A549 (cell line): Measurements from ENCODE around the gene TNIK. TPM values are rescaled to one million over a fixed set of nuclear protein-coding genes. Genes with fewer than 3 reads are reported as not detected.

Experiments
- ATAC-seq, 2 experiments: fragments of 200-7000 bp in 1 of 2; fragments of >200 bp in 1 of 2; cut with Nextera tagmentation in 1 of 2; cut with Tn5 transposase in 1 of 2; 3 replicates each; pipeline versions ENCODE4 v1.8.0 to v1.9.1; 2018 to 2020; ENCODE audit warnings: mild to moderate bottlenecking in 1 of 2, moderate library complexity in 1 of 2
- CTCF ChIA-PET: fragments of 300-600 bp; sonication (Branson Sonifier 250); formaldehyde crosslinking; extraction: SDS; loops from one replicate; lab custom pipeline; 2021; ENCODE audit warnings: antibody characterized with exemption, inconsistent platforms; lab: Yijun Ruan, JAX
- POLR2A ChIA-PET: fragments of 350-600 bp; formaldehyde crosslinking; extraction: SDS; loops from one replicate; lab custom pipeline; 2021; ENCODE audit warnings: antibody characterized with exemption, inconsistent platforms; lab: Yijun Ruan, JAX
- DNase-seq, 2 experiments: peaks; one replicate each; pipeline versions ENCODE4 v3.0.0 to v3.0.0-alpha.2; 2011 to 2016; ENCODE audit warnings: low read depth in 1 of 2, low spot score in 1 of 2
- FAIRE-seq: peaks from 2 replicates; lab custom pipeline; 2011; peaks lifted over from hg19 to GRCh38; lab: Jason Lieb, UNC
- H3K27ac ChIP-seq, 2 experiments: fragments of >200 bp; sonication (Bioruptor Twin); formaldehyde crosslinking; 3 replicates each; pipeline ENCODE4 v1.5.1; 2016 to 2017
- H3K4me1 ChIP-seq: fragments of >200 bp; sonication (Bioruptor Twin); formaldehyde crosslinking; 3 replicates; pipeline ENCODE4 v1.6.1; 2016
- H3K4me2 ChIP-seq: fragments of >200 bp; sonication (Bioruptor Twin); formaldehyde crosslinking; 3 replicates; pipeline ENCODE4 v1.6.1; 2016
- H3K4me3 ChIP-seq: fragments of >200 bp; sonication (Bioruptor Twin); formaldehyde crosslinking; 3 replicates; pipeline ENCODE4 v1.5.1; 2016
- H3K9me3 ChIP-seq: fragments of >200 bp; sonication (Bioruptor Twin); formaldehyde crosslinking; 3 replicates; pipeline ENCODE4 v1.6.1; 2016
- ATOH8 ChIP-seq: fragments of 250-450 bp; sonication (Bioruptor Pico); IDR thresholded peaks from 2 replicates; pipeline ENCODE4 v1.5.0; 2020; ENCODE audit warnings: low read depth, mild to moderate bottlenecking, moderate library complexity
- BCL3 ChIP-seq: fragments of >200 bp; sonication (Bioruptor Twin); formaldehyde crosslinking; IDR thresholded peaks from 3 replicates; pipeline ENCODE4 v1.6.1; 2016
- CHD2 ChIP-seq: fragments of 150-350 bp; IDR thresholded peaks from 2 replicates; pipeline ENCODE4 v1.6.1; 2014; ENCODE audit warnings: low read length; ENCODE audit not compliant: partially characterized antibody
- CHD4 ChIP-seq: fragments of 200-600 bp; sonication (generic); IDR thresholded peaks from 2 replicates; pipeline ENCODE4 v1.6.1; 2016; ENCODE audit warnings: antibody characterized with exemption, mild to moderate bottlenecking, borderline replicate concordance
- EHF ChIP-seq: fragments of 250-450 bp; sonication (Bioruptor Pico); IDR thresholded peaks from 2 replicates; pipeline ENCODE4 v1.5.0; 2020; ENCODE audit warnings: mild to moderate bottlenecking
- EHMT2 ChIP-seq: fragments of 200-600 bp; sonication (generic); IDR thresholded peaks from 2 replicates; pipeline ENCODE4 v1.6.1; 2016; ENCODE audit warnings: antibody characterized with exemption, low read depth, mild to moderate bottlenecking, moderate library complexity
- EP300 ChIP-seq, 2 experiments: fragments of >200 bp; sonication (Bioruptor Twin); formaldehyde crosslinking; IDR thresholded peaks; 2 replicates in 1 of 2; 3 replicates in 1 of 2; pipeline ENCODE4 v1.6.1; 2016 to 2017
- ESRRA ChIP-seq: fragments of 150-350 bp; IDR thresholded peaks from 2 replicates; pipeline ENCODE4 v1.6.1; 2014; ENCODE audit warnings: mild to moderate bottlenecking, low read length, borderline replicate concordance
- FOSL2 ChIP-seq, 2 experiments: fragments of 450-650 bp in 1 of 2; fragments of >200 bp in 1 of 2; sonication (Bioruptor Twin) in 1 of 2; formaldehyde crosslinking; IDR thresholded peaks; 2 replicates each; pipeline versions ENCODE4 v1.5.0 to v1.6.1; 2016 to 2020; ENCODE audit warnings: mild to moderate bottlenecking in 1 of 2, moderate library complexity in 1 of 2
- HDAC2 ChIP-seq: fragments of 200-600 bp; sonication (generic); IDR thresholded peaks from 2 replicates; pipeline ENCODE4 v1.6.1; 2016
- HOXA7 ChIP-seq: fragments of 250-450 bp; sonication (Bioruptor Pico); IDR thresholded peaks from 2 replicates; pipeline ENCODE4 v1.5.0; 2020; ENCODE audit warnings: mild to moderate bottlenecking, moderate library complexity
- JUN ChIP-seq, 2 experiments: fragments of >200 bp; sonication (Bioruptor Twin); formaldehyde crosslinking; IDR thresholded peaks; 2 replicates in 1 of 2; 3 replicates in 1 of 2; pipeline ENCODE4 v1.6.1; 2016 to 2017
- JUNB ChIP-seq: fragments of >200 bp; sonication (Bioruptor Twin); formaldehyde crosslinking; IDR thresholded peaks from 2 replicates; pipeline ENCODE4 v1.6.1; 2016
- MAFK ChIP-seq: fragments of 450-650 bp; IDR thresholded peaks from 2 replicates; pipeline ENCODE4 v1.6.1; 2014; ENCODE audit not compliant: partially characterized antibody
- NFE2L2 ChIP-seq: fragments of 150-350 bp; conservative IDR thresholded peaks from 2 replicates; pipeline ENCODE4 v1.6.1; 2014; ENCODE audit warnings: low read length
- NPAS2 ChIP-seq: fragments of 250-450 bp; sonication (Bioruptor Pico); IDR thresholded peaks from 2 replicates; pipeline ENCODE4 v1.8.0; 2022; ENCODE audit warnings: mild to moderate bottlenecking, moderate library complexity, borderline replicate concordance
- NR3C1 ChIP-seq: fragments of >200 bp; sonication (Bioruptor Twin); formaldehyde crosslinking; IDR thresholded peaks from 3 replicates; pipeline ENCODE4 v1.6.1; 2017
- PBX3 ChIP-seq: IDR thresholded peaks from 2 replicates; pipeline ENCODE4 v1.6.1; 2012
- PHF8 ChIP-seq: fragments of 200-600 bp; sonication (generic); IDR thresholded peaks from 2 replicates; pipeline ENCODE4 v1.6.1; 2016; ENCODE audit warnings: low read depth, mild to moderate bottlenecking, antibody characterized with exemption, moderate library complexity, borderline replicate concordance
- POLR2A ChIP-seq: IDR thresholded peaks from 2 replicates; pipeline ENCODE4 v1.6.1; 2012; ENCODE audit warnings: mild to moderate bottlenecking, low read length
- RCOR1 ChIP-seq: fragments of 150-350 bp; IDR thresholded peaks from 2 replicates; pipeline ENCODE4 v1.6.1; 2014; ENCODE audit warnings: antibody characterized with exemption, low read length, low read depth
- REST ChIP-seq: fragments of 200-600 bp; sonication (generic); IDR thresholded peaks from 2 replicates; pipeline ENCODE4 v1.6.1; 2016; ENCODE audit warnings: antibody characterized with exemption, mild to moderate bottlenecking, moderate library complexity
- SREBF2 ChIP-seq: fragments of 450-650 bp; IDR thresholded peaks from 2 replicates; pipeline ENCODE4 v1.6.1; 2014; ENCODE audit warnings: mild to moderate bottlenecking, moderate library complexity
- TFCP2L1 ChIP-seq: fragments of 250-450 bp; sonication (Bioruptor Pico); IDR thresholded peaks from 2 replicates; pipeline ENCODE4 v1.5.0; 2021; ENCODE audit warnings: mild to moderate bottlenecking
- USF2 ChIP-seq: fragments of 450-650 bp; IDR thresholded peaks from 2 replicates; pipeline ENCODE4 v1.6.1; 2014; ENCODE audit warnings: antibody characterized with exemption
- ZNF302 ChIP-seq: fragments of 250-450 bp; sonication (Bioruptor Pico); IDR thresholded peaks from 2 replicates; pipeline ENCODE4 v1.9.0; 2021; ENCODE audit warnings: inconsistent platforms, mild to moderate bottlenecking, moderate library complexity
- WGBS: methylation state at CpG from one replicate; pipeline ENCODE4 v1.1.6; 2017; ENCODE audit errors: missing lambda C conversion rate; 5-methylcytosine and 5-hydroxymethylcytosine counted together
- polyA plus RNA-seq, 4 experiments: library from polyadenylated mRNA; depleted of rRNA in 3 of 4; stranded (reverse); fragments of >200 nt; fragmentation: RNase III in 1 of 4; extraction: RNeasy Plus Mini Kit Qiagen cat#74134 plus additional on column Dnase treatment in 1 of 4; gene quantifications; 2 replicates in 3 of 4; 3 replicates in 1 of 4; pipeline ENCODE4 v1.2.3, GENCODE V29; 2011 to 2017

Gene TNIK
- polyA plus RNA-seq, 2 of the 4 experiments (the other 2 are of a cell fraction) = 1.6 to 1.8 TPM

- H3K4me1 ChIP-seq = no peaks in the 10 kb centered on the region
- ATAC-seq = no peak
- no peak overlapping the region for H3K4me3 ChIP-seq
- no peak for FAIRE-seq
- ChIA-PET POLR2A (no interaction called here), CTCF (no interaction called here)
- H3K27ac ChIP-seq = no peak overlapping the region
- no peak for TF ChIP-seq TFCP2L1 (CRISPR knock-in tag)
- no peak for TF ChIP-seq USF2
- TF ChIP-seq POLR2A = no peak
- no peak for TF ChIP-seq MAFK
- no peak for TF ChIP-seq REST
- no peak for TF ChIP-seq JUN (IDR thresholded peaks at IDR 0.05)
- TF ChIP-seq EHF (CRISPR knock-in tag) = no peak
- no peak for TF ChIP-seq NFE2L2
- 70% methylated on average over 5 of the region's 5 CpGs for WGBS
- H3K4me2 ChIP-seq = no peak overlapping the region
- DNase-seq = no peak
- H3K9me3 ChIP-seq = no peaks in the 10 kb centered on the region
Observed at GRCh38 chr3:171385086-171385485, 75.1 kb downstream of the TNIK start.

- no peak for DNase-seq
- WGBS = 84% methylated on average over 3 of the region's 3 CpGs
- POLR2A ChIA-PET = no interaction called here
- CTCF ChIA-PET = interaction anchor here (1.2 kb wide), 1 partner anchor 22 kb away, joined by 3 read pairs; no protein-coding TSS in a partner anchor
- Histone ChIP-seq H3K4me1 (no peaks in the 10 kb centered on the region), H3K27ac (no peak overlapping the region), H3K4me2 (no peak overlapping the region), H3K9me3 (no peaks in the 10 kb centered on the region), H3K4me3 (no peak overlapping the region)
- ATAC-seq = no peak
- no peak for FAIRE-seq
- no peak for TF ChIP-seq NR3C1
- TF ChIP-seq NPAS2 (CRISPR knock-in tag) = no peak
- TF ChIP-seq CHD4 = no peak
- TF ChIP-seq PBX3 = no peak
- no peak for TF ChIP-seq ATOH8 (CRISPR knock-in tag)
- TF ChIP-seq SREBF2 = no peak
- TF ChIP-seq HDAC2 = no peak
- no peak for TF ChIP-seq RCOR1
- TF ChIP-seq HOXA7 (CRISPR knock-in tag) = no peak
- TF ChIP-seq CHD2 = no peak
- no peak for TF ChIP-seq ZNF302 (CRISPR knock-in tag)
- no peak for TF ChIP-seq EHMT2
- TF ChIP-seq FOSL2 (IDR thresholded peaks at IDR 0.05) = no peak
- TF ChIP-seq FOSL2 (CRISPR knock-in tag; IDR thresholded peaks at IDR 0.05) = no peak
- no peak for TF ChIP-seq EP300 (IDR thresholded peaks at IDR 0.05)
- no peak for TF ChIP-seq JUNB
- TF ChIP-seq ESRRA = no peak
- no peak for TF ChIP-seq REST
- TF ChIP-seq PHF8 = no peak
- no peak for TF ChIP-seq BCL3
Observed at GRCh38 chr3:171384101-171384891, 75.9 kb downstream of the TNIK start.
